HG02885 (cell line): Measurements from ENCODE around the gene RBBP8NL.

Experiments
- ATAC-seq: cut with Tn5 transposase; IDR thresholded peaks from one replicate; pipeline ENCODE4 v1.9.1; 2021; ENCODE audit warnings: mild to moderate bottlenecking; ENCODE audit not compliant: unreplicated experiment, poor library complexity

RBBP8NL gene

GRCh38 chr20:62462976-62463592 lies 35.7 kb upstream of the RBBP8NL start:
- no peak for ATAC-seq

GRCh38 chr20:62461834-62462233 lies 34.5 kb upstream of the RBBP8NL start:
- no peak for ATAC-seq

GRCh38 chr20:62461157-62461556 lies 33.8 kb upstream of the RBBP8NL start:
- no peak for ATAC-seq

- ATAC-seq, result no peak
Measured at GRCh38 chr20:62460678-62461077, 33.3 kb upstream of the RBBP8NL start.

GRCh38 chr20:62459488-62459887 lies 32.1 kb upstream of the RBBP8NL start:
- ATAC-seq, result no peak

- no peak for ATAC-seq
Measured at GRCh38 chr20:62458275-62459251, 31.2 kb upstream of the RBBP8NL start.

- no peak for ATAC-seq
Measured at GRCh38 chr20:62457831-62458230, 30.5 kb upstream of the RBBP8NL start.

- no peak for ATAC-seq
Measured at GRCh38 chr20:62457098-62457497, 29.8 kb upstream of the RBBP8NL start.

GRCh38 chr20:62455929-62456328 lies 28.6 kb upstream of the RBBP8NL start:
- ATAC-seq, result no peak

GRCh38 chr20:62454904-62455636 lies 27.7 kb upstream of the RBBP8NL start:
- no peak for ATAC-seq

- no peak for ATAC-seq
Measured at GRCh38 chr20:62453186-62453808, 26.0 kb upstream of the RBBP8NL start.

- no peak for ATAC-seq
Measured at GRCh38 chr20:62452475-62453095, 25.2 kb upstream of the RBBP8NL start.

GRCh38 chr20:62451970-62452369 lies 24.6 kb upstream of the RBBP8NL start:
- no peak for ATAC-seq

GRCh38 chr20:62451156-62451767 lies 23.9 kb upstream of the RBBP8NL start:
- no peak for ATAC-seq

GRCh38 chr20:62449951-62450691 lies 22.8 kb upstream of the RBBP8NL start:
- no peak for ATAC-seq

GRCh38 chr20:62448788-62449187 lies 21.4 kb upstream of the RBBP8NL start:
- ATAC-seq, result no peak

- ATAC-seq, result no peak
Measured at GRCh38 chr20:62448038-62448437, 20.7 kb upstream of the RBBP8NL start.

- ATAC-seq, result no peak
Measured at GRCh38 chr20:62446888-62447869, 19.8 kb upstream of the RBBP8NL start.
